Small intestine (tissue), 7 donors: ENCODE measurements around the gene CLEC4A. TPM values are rescaled to one million over a fixed set of nuclear protein-coding genes. Genes with fewer than 3 reads are reported as not detected.
A peak's percentile ranks its signal among the peaks of the same experiment; 100 is the strongest.
"Not testable (repeated sequence)": the region's sequence is repeated elsewhere in the genome, so short reads cannot be mapped to it uniquely, and the experiment has no call there.

ENCODE experiments used
- DNase-seq, 2 donors: peaks; one replicate each; pipeline versions ENCODE4 v3.0.0 to v3.0.0-alpha.2; 2013
- FAIRE-seq: peaks from 2 replicates; lab custom pipeline; 2012; peaks lifted over from hg19 to GRCh38; lab: Jason Lieb, UNC
- H3K27ac ChIP-seq, 3 donors: one replicate each; pipeline ENCODE4 v1.5.1; 2013; ENCODE audit warnings: low read length in 2 of 3, mild to moderate bottlenecking in 2 of 3, control low read depth in 1 of 3, inconsistent platforms in 1 of 3, low read depth in 1 of 3, moderate library complexity in 1 of 3
- H3K27me3 ChIP-seq, 3 donors: one replicate each; pipeline ENCODE4 v1.6.1; 2013; ENCODE audit warnings: low read length in 3 of 3, inconsistent platforms in 1 of 3; ENCODE audit not compliant: control insufficient read depth in 3 of 3, insufficient read depth in 3 of 3
- H3K36me3 ChIP-seq, 3 donors: one replicate each; pipeline ENCODE4 v1.6.1; 2013; ENCODE audit warnings: low read length in 3 of 3, inconsistent platforms in 1 of 3, low read depth in 1 of 3, mild to moderate bottlenecking in 1 of 3, moderate library complexity in 1 of 3; ENCODE audit not compliant: control insufficient read depth in 3 of 3, insufficient read depth in 2 of 3
- H3K4me1 ChIP-seq, 3 donors: one replicate each; pipeline ENCODE4 v1.6.1; 2013; ENCODE audit warnings: low read length in 2 of 3, inconsistent platforms in 1 of 3, low read depth in 1 of 3, mild to moderate bottlenecking in 1 of 3, moderate library complexity in 1 of 3; ENCODE audit not compliant: control insufficient read depth in 3 of 3, insufficient read depth in 2 of 3
- H3K4me3 ChIP-seq, 3 donors: one replicate each; pipeline ENCODE4 v1.5.1; 2013; ENCODE audit warnings: low read length in 3 of 3, control low read depth in 1 of 3, inconsistent platforms in 1 of 3, low read depth in 1 of 3, mild to moderate bottlenecking in 1 of 3, moderate library complexity in 1 of 3
- H3K9me3 ChIP-seq, 2 donors: one replicate each; pipeline ENCODE4 v1.6.1; 2013; ENCODE audit warnings: low read depth in 1 of 2, low read length in 1 of 2; ENCODE audit not compliant: control insufficient read depth in 2 of 2, insufficient read depth in 1 of 2
- WGBS, 3 donors: extraction: QIAGEN DNeasy Blood & Tissue Kit; methylation state at CpG; one replicate each; pipeline ENCODE4 v1.1.7; 2013; 5-methylcytosine and 5-hydroxymethylcytosine counted together
- polyA plus RNA-seq, 4 donors: library from polyadenylated mRNA; stranded (reverse) in 3 of 4; unstranded in 1 of 4; fragments of 200-250 nt in 3 of 4; fragments of 120-200 nt in 1 of 4; gene quantifications; one replicate each; pipeline versions ENCODE4 v1.2.1 to v1.2.3, GENCODE V29; 2013
- donor health status: healthy with polysubstance abuse.
- donor health status: control.
- donor health status: control.
- donor health status: Bipolar disorder and iron deficiency.
- donor health status: healthy.

Gene CLEC4A
- polyA plus RNA-seq, 4 donors: 0.79 to 7.6 (median 5.2) TPM

GRCh38 chr12:8179989-8180585 lies 56.7 kb downstream of the CLEC4A start:
- Histone ChIP-seq H3K4me3 (peak overlapping the region; percentile 30 to 57 (median 46)), H3K27ac (peak overlapping the region in 2 of 3 donors; percentile 42 to 44)
- WGBS, 3 donors: 0 to 1% (median 1%) methylated on average over 37 to 41 of the region's 43 CpGs
- not testable (repeated sequence) for H3K9me3 ChIP-seq, FAIRE-seq, H3K4me1 ChIP-seq, H3K36me3 ChIP-seq, H3K27me3 ChIP-seq
- peak; percentile 34 to 66 for DNase-seq

DNA sequence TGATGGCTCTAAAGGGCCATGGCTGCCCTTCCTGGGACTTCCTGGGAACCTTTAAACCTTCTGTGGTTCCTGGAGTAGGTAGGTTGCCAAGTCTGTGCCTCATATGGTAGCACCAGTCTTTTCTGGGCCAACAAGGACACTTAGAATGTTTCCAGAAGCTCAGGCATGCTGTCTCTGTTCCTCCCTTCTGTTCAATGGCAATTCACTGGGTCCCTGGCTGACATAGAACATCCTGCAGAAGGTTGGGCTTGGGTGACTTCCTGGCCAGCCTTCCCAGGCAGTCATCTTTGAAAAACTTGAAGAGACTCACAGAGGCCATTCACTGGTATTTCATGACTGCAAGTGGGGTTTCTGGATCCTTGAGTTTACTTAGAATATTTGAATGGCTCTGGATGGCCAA lies 57.9 kb downstream of the CLEC4A start:
- DNase-seq, H3K4me3 ChIP-seq, H3K4me1 ChIP-seq, FAIRE-seq, H3K9me3 ChIP-seq, H3K36me3 ChIP-seq, H3K27me3 ChIP-seq, H3K27ac ChIP-seq: not testable (repeated sequence)

GRCh38 chr12:8182923-8183322 lies 59.5 kb downstream of the CLEC4A start:
- not testable (repeated sequence) for FAIRE-seq, H3K36me3 ChIP-seq
- WGBS, 3 donors: 95 to 99% (median 97%) methylated on average over 7 of the region's 7 CpGs

DNA sequence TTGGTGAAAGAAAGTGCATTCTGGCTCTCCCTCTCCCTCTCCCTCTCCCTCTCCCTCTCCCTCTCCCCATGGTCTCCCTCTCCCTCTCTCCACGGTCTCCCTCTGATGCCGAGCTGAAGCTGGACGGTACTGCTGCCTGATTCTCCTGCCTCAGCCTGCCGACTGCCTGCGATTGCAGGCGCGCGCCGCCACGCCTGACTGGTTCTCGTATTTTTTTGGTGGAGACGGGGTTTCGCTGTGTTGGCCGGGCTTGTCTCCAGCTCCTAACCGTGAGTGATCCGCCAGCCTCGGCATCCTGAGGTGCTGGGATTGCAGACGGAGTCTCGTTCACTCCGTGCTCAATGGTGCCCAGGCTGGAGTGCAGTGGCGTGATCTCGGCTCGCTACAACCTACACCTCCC lies 59.9 kb downstream of the CLEC4A start:
- H3K9me3 ChIP-seq, FAIRE-seq, H3K27me3 ChIP-seq, DNase-seq, H3K4me3 ChIP-seq, H3K4me1 ChIP-seq, H3K36me3 ChIP-seq, H3K27ac ChIP-seq: not testable (repeated sequence)
- WGBS, 3 donors: 97 to 98% (median 97%) methylated on average over 20 to 21 of the region's 23 CpGs

More at GRCh38 chr12:8182923-8183322, 59.5 kb downstream of the CLEC4A start:
- H3K27me3 ChIP-seq, DNase-seq, H3K4me1 ChIP-seq, H3K27ac ChIP-seq, H3K4me3 ChIP-seq, H3K9me3 ChIP-seq: not testable (repeated sequence)

DNA sequence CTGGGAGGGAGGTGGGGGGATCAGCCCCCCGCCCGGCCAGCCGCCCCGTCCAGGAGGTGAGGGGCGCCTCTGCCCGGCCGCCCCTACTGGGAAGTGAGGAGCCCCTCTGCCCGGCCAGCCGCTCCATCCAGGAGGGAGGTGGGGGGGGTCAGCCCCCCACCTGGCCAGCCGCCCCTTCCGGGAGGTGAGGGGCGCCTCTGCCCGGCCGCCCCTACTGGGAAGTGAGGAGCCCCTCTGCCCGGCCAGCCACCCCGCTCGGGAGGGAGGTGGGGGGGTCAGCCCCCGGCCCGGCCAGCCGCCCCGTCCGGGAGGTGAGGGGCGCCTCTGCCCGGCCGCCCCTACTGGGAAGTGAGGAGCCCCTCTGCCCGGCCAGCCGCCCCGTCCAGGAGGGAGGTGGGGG lies 60.8 kb downstream of the CLEC4A start:
- WGBS, 3 donors: 90 to 98% methylated on average over 7 to 19 of the region's 28 CpGs; no CpG with 5 or more reads in 1 of the 3 donors
- H3K4me3 ChIP-seq, H3K36me3 ChIP-seq, DNase-seq, H3K4me1 ChIP-seq, FAIRE-seq, H3K9me3 ChIP-seq, H3K27me3 ChIP-seq, H3K27ac ChIP-seq: not testable (repeated sequence)

DNA sequence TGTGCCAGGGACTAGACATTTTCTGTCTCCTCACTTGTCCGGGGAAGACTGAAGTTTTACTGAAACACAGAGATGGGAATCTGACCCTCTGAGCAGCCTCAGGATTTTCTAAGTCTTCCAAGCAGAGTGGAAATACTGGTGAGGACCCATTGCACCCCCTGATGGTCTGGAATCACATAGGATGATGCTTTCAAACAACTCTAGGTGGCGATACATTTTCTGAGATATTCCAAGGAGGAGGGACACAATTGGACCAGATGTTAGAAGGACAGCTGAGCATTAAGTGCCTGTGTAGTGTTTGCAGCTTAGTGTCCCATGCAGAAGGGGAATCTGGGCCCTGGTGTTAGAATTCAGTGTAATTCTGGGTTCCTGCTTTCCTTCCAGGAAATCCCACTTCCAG lies 64.7 kb downstream of the CLEC4A start:
- not testable (repeated sequence) for H3K4me3 ChIP-seq, H3K27me3 ChIP-seq, DNase-seq, FAIRE-seq, H3K4me1 ChIP-seq, H3K9me3 ChIP-seq, H3K36me3 ChIP-seq, H3K27ac ChIP-seq
- 56 to 72% (median 72%) methylated on average over 2 of the region's 2 CpGs for WGBS, 3 donors

Other genes starting within 250 kb of the CLEC4A start
- 10 to 100 TPM in 1 of 4 donors, 1 to 10 TPM in 2, under 1 TPM in 1; 0.89 to 18.1 (median 4.8) TPM for gene SLC2A3, start 187.4 kb upstream of the CLEC4A start, polyA plus RNA-seq
- 10 to 100 TPM in 1 of 4 donors, 1 to 10 TPM in 3; 3.8 to 11.1 (median 5.4) TPM for gene FOXJ2, start 90.9 kb upstream of the CLEC4A start, polyA plus RNA-seq
- gene C3AR1, start 57.3 kb upstream of the CLEC4A start, polyA plus RNA-seq: 1 to 10 TPM; 2.7 to 7.5 (median 4.3) TPM
- gene NECAP1, start 41.3 kb upstream of the CLEC4A start, polyA plus RNA-seq: 10 to 100 TPM; 23.6 to 49.0 (median 33.7) TPM
- gene ZNF705A, start 33.4 kb downstream of the CLEC4A start, polyA plus RNA-seq: not detected
- under 1 TPM in 3 of 4 donors, not detected in 1; 0.27 to 0.65 (median 0.45) TPM for gene FAM90A1, start 104.0 kb downstream of the CLEC4A start, polyA plus RNA-seq